ENCODE data around the gene CLPSL2.

GRCh38 chr6:35786810-35787209 is 10.4 kb downstream of the CLPSL2 start:
- TF ChIP-seq CTCF (IDR thresholded peaks at IDR 0.05; ENCODE audit: poor library complexity) (no peak), EZH2phosphoT487 (IDR thresholded peaks at IDR 0.05; ENCODE audit: low read depth, severe bottlenecking, unreplicated experiment) (no peak), EZH2 (IDR thresholded peaks at IDR 0.05; ENCODE audit: borderline replicate concordance) (no peak)

Measured in hepatocyte (in vitro differentiated cells).